Muscle layer of colon (tissue), 2 donors: ENCODE measurements around the gene CRLF3.
"Not testable (repeated sequence)": the region's sequence is repeated elsewhere in the genome, so short reads cannot be mapped to it uniquely, and the experiment has no call there.

Source experiments
- H3K27ac ChIP-seq: one replicate; pipeline ENCODE4 v1.7.0; 2013; ENCODE audit warnings: low read depth, mild to moderate bottlenecking, low read length, moderate library complexity
- H3K27me3 ChIP-seq, 2 donors: one replicate each; pipeline ENCODE4 v1.7.0; 2013; ENCODE audit warnings: low read length in 2 of 2, mild to moderate bottlenecking in 2 of 2; ENCODE audit not compliant: insufficient read depth in 2 of 2, control insufficient read depth in 1 of 2
- H3K36me3 ChIP-seq: one replicate; pipeline ENCODE4 v1.7.0; 2013; ENCODE audit warnings: mild to moderate bottlenecking, low read length; ENCODE audit not compliant: insufficient read depth
- H3K4me1 ChIP-seq: one replicate; pipeline ENCODE4 v1.7.0; 2013; ENCODE audit warnings: mild to moderate bottlenecking, low read length; ENCODE audit not compliant: insufficient read depth
- H3K4me3 ChIP-seq, 2 donors: one replicate each; pipeline ENCODE4 v1.7.0; 2013; ENCODE audit warnings: low read length in 2 of 2, low read depth in 1 of 2, mild to moderate bottlenecking in 1 of 2, moderate library complexity in 1 of 2
- H3K9ac ChIP-seq: one replicate; pipeline ENCODE4 v1.7.0; 2013; ENCODE audit warnings: low read length
- H3K9me3 ChIP-seq: one replicate; pipeline ENCODE4 v1.7.0; 2013; ENCODE audit warnings: mild to moderate bottlenecking, low read length
- donor health status: abdominal sarcoma.
- donor health status: Adenocarcinoma of cecum.

The CRLF3 gene

GRCh38 chr17:30782206-30782605 lies 42.3 kb downstream of the CRLF3 start:
- H3K27ac ChIP-seq, result no peak overlapping the region
- no peaks in the 10 kb centered on the region for H3K9me3 ChIP-seq
- no peak overlapping the region for H3K9ac ChIP-seq
- no peaks in the 10 kb centered on the region for H3K27me3 ChIP-seq
- no peaks in the 10 kb centered on the region for H3K4me1 ChIP-seq
- peaks cover 29% of the 10 kb centered on the region for H3K36me3 ChIP-seq
- no peak overlapping the region for H3K4me3 ChIP-seq

- Histone ChIP-seq H3K4me3 (no peak overlapping the region), H3K4me1 (no peaks in the 10 kb centered on the region), H3K36me3 (peaks cover 19% of the 10 kb centered on the region), H3K27me3 (no peaks in the 10 kb centered on the region), H3K9me3 (no peaks in the 10 kb centered on the region), H3K9ac (no peak overlapping the region), H3K27ac (no peak overlapping the region)
Measured at GRCh38 chr17:30780343-30780742, 44.1 kb downstream of the CRLF3 start.

GRCh38 chr17:30768771-30769170 lies 55.7 kb downstream of the CRLF3 start:
- H3K36me3 ChIP-seq, H3K9ac ChIP-seq, H3K27ac ChIP-seq, H3K4me3 ChIP-seq, H3K27me3 ChIP-seq, H3K9me3 ChIP-seq, H3K4me1 ChIP-seq: not testable (repeated sequence)

GRCh38 chr17:30767641-30768404 lies 56.7 kb downstream of the CRLF3 start:
- H3K27ac ChIP-seq, H3K27me3 ChIP-seq, H3K9me3 ChIP-seq, H3K4me1 ChIP-seq, H3K9ac ChIP-seq, H3K36me3 ChIP-seq, H3K4me3 ChIP-seq: not testable (repeated sequence)

- H3K27me3 ChIP-seq, result no peaks in the 10 kb centered on the region
- peaks cover 6% of the 10 kb centered on the region for H3K36me3 ChIP-seq
- H3K4me1 ChIP-seq, result no peaks in the 10 kb centered on the region
Measured at GRCh38 chr17:30761060-30761459, 63.4 kb downstream of the CRLF3 start.

GRCh38 chr17:30753291-30753690 lies 71.2 kb downstream of the CRLF3 start:
- H3K27me3 ChIP-seq, H3K36me3 ChIP-seq, H3K4me1 ChIP-seq: not testable (repeated sequence)

More at GRCh38 chr17:30761060-30761459, 63.4 kb downstream of the CRLF3 start:
- Histone ChIP-seq H3K27ac (no peak overlapping the region), H3K9ac (no peak overlapping the region), H3K9me3 (no peaks in the 10 kb centered on the region), H3K4me3 (no peak overlapping the region)

GRCh38 chr17:30750982-30751381 lies 73.5 kb downstream of the CRLF3 start:
- not testable (repeated sequence) for H3K27ac ChIP-seq, H3K4me1 ChIP-seq, H3K9ac ChIP-seq, H3K36me3 ChIP-seq, H3K9me3 ChIP-seq, H3K4me3 ChIP-seq, H3K27me3 ChIP-seq

More at GRCh38 chr17:30753291-30753690, 71.2 kb downstream of the CRLF3 start:
- H3K9me3 ChIP-seq, H3K4me3 ChIP-seq, H3K27ac ChIP-seq, H3K9ac ChIP-seq: not testable (repeated sequence)

GRCh38 chr17:30747621-30748020 lies 76.9 kb downstream of the CRLF3 start:
- H3K4me3 ChIP-seq, H3K9ac ChIP-seq, H3K9me3 ChIP-seq, H3K27me3 ChIP-seq, H3K36me3 ChIP-seq, H3K27ac ChIP-seq, H3K4me1 ChIP-seq: not testable (repeated sequence)

GRCh38 chr17:30742669-30743068 lies 81.8 kb downstream of the CRLF3 start:
- not testable (repeated sequence) for H3K4me3 ChIP-seq, H3K27ac ChIP-seq, H3K4me1 ChIP-seq, H3K27me3 ChIP-seq, H3K9ac ChIP-seq, H3K36me3 ChIP-seq, H3K9me3 ChIP-seq

GRCh38 chr17:30736371-30736770 lies 88.1 kb downstream of the CRLF3 start:
- not testable (repeated sequence) for H3K27me3 ChIP-seq

GRCh38 chr17:30735644-30736043 lies 88.8 kb downstream of the CRLF3 start:
- not testable (repeated sequence) for H3K9me3 ChIP-seq, H3K27me3 ChIP-seq, H3K4me1 ChIP-seq, H3K9ac ChIP-seq, H3K4me3 ChIP-seq, H3K36me3 ChIP-seq, H3K27ac ChIP-seq

More at GRCh38 chr17:30736371-30736770, 88.1 kb downstream of the CRLF3 start:
- H3K9me3 ChIP-seq, H3K4me3 ChIP-seq, H3K4me1 ChIP-seq, H3K27ac ChIP-seq, H3K36me3 ChIP-seq, H3K9ac ChIP-seq: not testable (repeated sequence)

GRCh38 chr17:30735206-30735605 lies 89.3 kb downstream of the CRLF3 start:
- not testable (repeated sequence) for H3K4me3 ChIP-seq

More at GRCh38 chr17:30735206-30735605, 89.3 kb downstream of the CRLF3 start:
- not testable (repeated sequence) for H3K9me3 ChIP-seq, H3K27ac ChIP-seq, H3K4me1 ChIP-seq, H3K9ac ChIP-seq, H3K27me3 ChIP-seq, H3K36me3 ChIP-seq
